Measurements from ENCODE around the gene CPVL. TPM values are rescaled to one million over a fixed set of nuclear protein-coding genes. Genes with fewer than 3 reads are reported as not detected.

CPVL gene
- polyA plus RNA-seq, 2 of the 4 experiments (the other 2 are of a cell fraction), result 0.05 TPM; not detected in 1

DNA sequence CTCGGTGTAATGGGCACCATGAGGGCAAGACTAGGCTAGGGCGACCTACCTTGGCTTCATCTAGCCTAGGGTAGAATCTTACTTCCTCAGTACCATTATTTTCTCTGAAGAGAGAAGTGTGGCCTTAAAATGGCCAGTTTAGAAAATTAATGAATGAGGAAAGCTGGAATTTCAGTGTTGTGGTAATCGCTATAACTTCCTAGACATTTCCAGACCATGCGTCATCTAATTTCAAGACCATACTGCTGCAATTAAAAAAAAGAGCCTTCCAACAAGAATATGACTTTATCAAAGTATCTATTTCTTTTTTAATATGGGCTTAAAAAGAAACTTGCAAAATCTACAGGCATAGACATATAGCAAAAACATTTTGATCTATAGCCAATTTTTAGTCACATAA lies 68.5 kb downstream of the CPVL start:
- Histone ChIP-seq H3K4me3 (no peak overlapping the region), H3K4me2 (no peak overlapping the region), H3K27ac (no peak overlapping the region), H3K9me3 (no peaks in the 10 kb centered on the region), H3K4me1 (no peaks in the 10 kb centered on the region)
- TF ChIP-seq ESRRA (IDR thresholded peaks at IDR 0.05; ENCODE audit: borderline replicate concordance, low read length) (no peak), RNF2 (IDR thresholded peaks at IDR 0.05; ENCODE audit: borderline replicate concordance, low read depth) (no peak), GATA3 (IDR thresholded peaks at IDR 0.05; ENCODE audit: borderline replicate concordance) (no peak), NFE2L2 (conservative IDR thresholded peaks at IDR 0.05; ENCODE audit: low read length) (no peak), FOSB (CRISPR knock-in tag; IDR thresholded peaks at IDR 0.05) (no peak), KDM1A (IDR thresholded peaks at IDR 0.05; ENCODE audit: low read depth) (no peak), NR3C1 (IDR thresholded peaks at IDR 0.05) (no peak), CEBPB (IDR thresholded peaks at IDR 0.05) (no peak), RFX5 (IDR thresholded peaks at IDR 0.05) (no peak), EP300 (IDR thresholded peaks at IDR 0.05) (no peak)
- TF ChIP-seq, protein P1, sequence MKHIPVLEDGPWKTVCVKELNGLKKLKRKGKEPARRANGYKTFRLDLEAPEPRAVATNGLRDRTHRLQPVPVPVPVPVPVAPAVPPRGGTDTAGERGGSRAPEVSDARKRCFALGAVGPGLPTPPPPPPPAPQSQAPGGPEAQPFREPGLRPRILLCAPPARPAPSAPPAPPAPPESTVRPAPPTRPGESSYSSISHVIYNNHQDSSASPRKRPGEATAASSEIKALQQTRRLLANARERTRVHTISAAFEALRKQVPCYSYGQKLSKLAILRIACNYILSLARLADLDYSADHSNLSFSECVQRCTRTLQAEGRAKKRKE (CRISPR knock-in tag; IDR thresholded peaks at IDR 0.05; ENCODE audit: low read depth), result no peak
- TF ChIP-seq, protein P2, sequence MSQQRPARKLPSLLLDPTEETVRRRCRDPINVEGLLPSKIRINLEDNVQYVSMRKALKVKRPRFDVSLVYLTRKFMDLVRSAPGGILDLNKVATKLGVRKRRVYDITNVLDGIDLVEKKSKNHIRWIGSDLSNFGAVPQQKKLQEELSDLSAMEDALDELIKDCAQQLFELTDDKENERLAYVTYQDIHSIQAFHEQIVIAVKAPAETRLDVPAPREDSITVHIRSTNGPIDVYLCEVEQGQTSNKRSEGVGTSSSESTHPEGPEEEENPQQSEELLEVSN (IDR thresholded peaks at IDR 0.05; ENCODE audit: borderline replicate concordance, low read depth), result no peak
- TF ChIP-seq, protein P3, sequence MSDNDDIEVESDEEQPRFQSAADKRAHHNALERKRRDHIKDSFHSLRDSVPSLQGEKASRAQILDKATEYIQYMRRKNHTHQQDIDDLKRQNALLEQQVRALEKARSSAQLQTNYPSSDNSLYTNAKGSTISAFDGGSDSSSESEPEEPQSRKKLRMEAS (IDR thresholded peaks at IDR 0.05), result no peak
- ATAC-seq (no peak), FAIRE-seq (no peak), DNase-seq (ENCODE audit: low read depth in 1 of 2, low spot score in 1 of 2) (no peak)
- ChIA-PET CTCF (interaction anchor here (2.1 kb wide), 1 partner anchor 29 kb away, joined by 8 read pairs; no protein-coding TSS in a partner anchor), POLR2A (no interaction called here)
- WGBS (ENCODE audit: missing lambda C conversion rate), result 34% methylated on average over 4 of the region's 4 CpGs

DNA sequence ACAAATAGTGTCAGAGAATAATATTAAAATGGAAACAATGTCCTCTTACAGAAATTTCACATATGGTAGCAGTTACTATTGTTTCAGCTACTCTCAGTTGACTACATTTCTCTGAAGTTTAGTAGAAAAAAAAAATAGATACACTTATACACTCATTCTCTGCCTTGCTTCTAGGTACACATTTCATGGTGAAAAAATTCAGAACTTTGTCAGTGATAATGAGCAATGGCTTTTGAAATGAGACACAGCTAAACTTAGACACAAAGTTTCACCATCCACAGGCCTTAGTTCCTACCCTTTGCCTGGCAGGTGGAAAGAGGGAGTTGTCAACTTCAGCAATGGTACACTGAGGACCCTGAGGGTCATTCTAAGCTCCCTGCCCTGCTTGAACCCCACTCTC lies 69.2 kb downstream of the CPVL start:
- FAIRE-seq (no peak), ATAC-seq (no peak), DNase-seq (ENCODE audit: low read depth in 1 of 2, low spot score in 1 of 2) (no peak)
- TF ChIP-seq SREBF2 (IDR thresholded peaks at IDR 0.05) (no peak), ZSCAN20 (CRISPR knock-in tag; IDR thresholded peaks at IDR 0.05) (no peak), EP300 (IDR thresholded peaks at IDR 0.05) (no peak), CEBPB (IDR thresholded peaks at IDR 0.05) (no peak), CBX8 (IDR thresholded peaks at IDR 0.05) (no peak), ZFP36 (IDR thresholded peaks at IDR 0.05; ENCODE audit: borderline replicate concordance, partially characterized antibody) (no peak), HEYL (CRISPR knock-in tag; IDR thresholded peaks at IDR 0.05) (no peak), KDM5A (IDR thresholded peaks at IDR 0.05) (no peak), KDM1A (IDR thresholded peaks at IDR 0.05; ENCODE audit: low read depth) (no peak), JUNB (IDR thresholded peaks at IDR 0.05) (no peak), POLR2A (IDR thresholded peaks at IDR 0.05; ENCODE audit: low read length) (no peak), TFCP2L1 (CRISPR knock-in tag; IDR thresholded peaks at IDR 0.05) (no peak), PHF8 (IDR thresholded peaks at IDR 0.05; ENCODE audit: borderline replicate concordance, low read depth) (no peak), ESRRA (IDR thresholded peaks at IDR 0.05; ENCODE audit: borderline replicate concordance, low read length) (no peak), POLR2AphosphoS2 (conservative IDR thresholded peaks at IDR 0.05; ENCODE audit: low read length) (no peak), FOSL2 (IDR thresholded peaks at IDR 0.05) (no peak), FOSL2 (CRISPR knock-in tag; IDR thresholded peaks at IDR 0.05) (no peak), RARB (CRISPR knock-in tag; IDR thresholded peaks at IDR 0.05) (no peak), HOXB13 (CRISPR knock-in tag; IDR thresholded peaks at IDR 0.05; ENCODE audit: low read depth) (no peak)
- TF ChIP-seq, protein P4, sequence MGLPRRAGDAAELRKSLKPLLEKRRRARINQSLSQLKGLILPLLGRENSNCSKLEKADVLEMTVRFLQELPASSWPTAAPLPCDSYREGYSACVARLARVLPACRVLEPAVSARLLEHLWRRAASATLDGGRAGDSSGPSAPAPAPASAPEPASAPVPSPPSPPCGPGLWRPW (IDR thresholded peaks at IDR 0.05), result no peak
- TF ChIP-seq, protein P3 (IDR thresholded peaks at IDR 0.05), result no peak
- no peaks in the 10 kb centered on the region for H3K4me1 ChIP-seq
- no peak overlapping the region for H3K27ac ChIP-seq
- no peaks in the 10 kb centered on the region for H3K9me3 ChIP-seq
- POLR2A ChIA-PET, result no interaction called here
- H3K4me2 ChIP-seq, result no peak overlapping the region
- CTCF ChIA-PET, result interaction anchor here (1.5 to 2.1 kb wide), 2 partner anchors 10 to 29 kb away, joined by 3 to 8 read pairs; no protein-coding TSS in a partner anchor
- H3K4me3 ChIP-seq, result no peak overlapping the region

Measured in A549 (cell line).